Sciatic nerve (tissue), 2 donors: ENCODE results near the gene CLEC16A. TPM values are rescaled to one million over a fixed set of nuclear protein-coding genes. Genes with fewer than 3 reads are reported as not detected.
A peak's percentile ranks its signal among the peaks of the same experiment; 100 is the strongest.

ENCODE experiments used
- ATAC-seq: fragments of 200-7000 bp; cut with Tn5 transposase; one replicate; pipeline ENCODE4 v1.9.1; 2020; ENCODE audit warnings: mild to moderate bottlenecking, moderate library complexity
- DNase-seq: peaks from one replicate; pipeline ENCODE4 v3.0.0-alpha.2; 2020; ENCODE audit warnings: low spot score
- intact Hi-C: fragments of 100-400 bp; cut with DNase I; formaldehyde crosslinking; loops from one replicate; pipeline ENCODE4 v1.14.2; 2022
- total RNA-seq: library from RNA; stranded (reverse); fragmentation: NEBNext Ultra II Directional; extraction: Animal tissue kit (Norgen Biotek cat#: 25700); gene quantifications from one replicate; pipeline ENCODE4 v1.2.1, GENCODE V29; 2021
- donor health status: DM: no; HTN: no; CAD: no.
- donor health status: DM: no; HTN: no; CAD: no.

The CLEC16A gene
- total RNA-seq, 1 donor from 2014 or later, result 39.4 TPM

DNA sequence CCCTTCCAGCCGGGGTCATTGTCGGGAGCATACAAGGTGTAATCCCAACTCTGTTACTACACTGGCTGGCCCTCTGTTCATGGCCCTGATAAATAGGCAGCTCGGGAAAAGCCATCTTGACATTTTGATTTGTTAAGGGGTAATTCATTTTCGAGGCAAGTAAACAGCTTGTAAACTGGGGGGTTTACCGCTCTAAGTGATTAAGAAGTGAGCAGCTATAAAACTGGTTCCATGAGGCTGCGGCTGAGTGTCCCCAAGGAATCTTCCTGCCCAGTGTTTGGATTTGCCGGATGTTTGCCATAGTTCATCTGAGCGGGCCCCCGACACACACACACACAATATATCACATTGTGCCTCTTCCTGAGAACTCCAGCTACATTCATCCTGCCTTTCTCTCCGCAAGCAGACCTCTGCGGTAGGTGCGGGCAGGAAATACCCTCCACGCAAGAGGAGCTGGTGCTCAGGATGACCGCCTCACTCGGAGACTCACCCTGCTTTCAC is 219.4 kb downstream of the CLEC16A start:
- intact Hi-C loops, result no loop called here
- no peak for ATAC-seq

DNA sequence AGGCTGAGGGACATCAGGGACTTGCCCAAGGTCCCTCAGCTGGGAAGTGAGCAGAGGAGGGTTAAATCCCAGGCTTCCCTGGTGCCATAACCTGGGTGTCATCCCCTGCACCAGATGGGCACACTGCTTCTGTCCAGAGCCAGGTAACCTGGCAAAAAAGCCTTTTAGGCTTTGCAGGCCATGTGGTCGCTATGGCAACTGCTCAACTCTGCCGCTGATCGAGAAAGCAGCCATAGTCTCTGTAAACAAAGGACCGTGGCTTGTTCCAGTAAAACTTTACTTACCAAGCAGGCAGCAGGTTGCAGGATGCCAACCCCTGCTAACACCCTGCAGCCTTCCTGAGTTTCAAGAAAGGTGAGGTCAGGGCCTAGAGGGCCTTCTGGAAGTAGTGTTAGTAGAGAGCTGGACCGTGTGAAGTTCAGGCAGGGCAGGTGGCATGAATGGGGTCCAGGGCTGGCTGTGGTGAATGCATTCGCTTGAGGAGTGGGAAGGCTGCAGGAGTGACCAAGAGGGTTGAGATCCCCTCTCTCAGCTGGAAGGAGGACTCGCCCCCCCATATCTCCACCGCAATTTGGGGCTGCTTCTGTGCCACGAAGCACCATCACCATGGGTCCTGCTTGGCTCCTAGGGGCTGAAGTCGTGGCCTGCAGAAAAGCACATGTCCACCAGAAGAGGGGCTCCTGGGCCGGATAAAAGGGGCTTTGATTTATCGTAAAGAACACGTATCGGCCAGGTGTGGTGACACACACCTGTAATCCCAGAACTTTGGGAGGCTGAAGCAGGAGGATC is 220.3 kb downstream of the CLEC16A start:
- intact Hi-C loops, result no loop called here
- DNase-seq (no peak), ATAC-seq (no peak)

More for the DNA sequence above, 219.4 kb downstream of the CLEC16A start:
- no peak for DNase-seq

DNA sequence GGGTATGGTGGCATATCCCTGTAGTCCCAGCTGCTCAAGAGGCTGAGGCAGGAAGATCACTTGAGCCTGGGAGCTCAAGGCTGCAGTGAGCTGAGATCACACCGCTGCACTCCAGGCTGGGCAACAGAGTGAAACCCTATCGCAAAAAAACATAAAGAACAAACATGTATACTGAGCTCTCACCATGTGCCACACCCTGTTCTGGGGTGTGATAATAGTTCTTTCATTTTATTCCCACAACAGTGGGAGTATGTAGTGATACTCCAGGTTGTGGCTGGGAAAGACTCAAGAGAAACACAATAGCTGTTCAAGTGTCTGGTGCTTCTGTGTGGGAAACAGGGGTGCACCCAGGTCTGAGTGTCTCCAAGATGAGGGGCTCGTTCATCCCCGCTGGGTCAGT is 221.0 kb downstream of the CLEC16A start:
- intact Hi-C loops, result no loop called here
- ATAC-seq (no peak), DNase-seq (no peak)

- no peak for ATAC-seq
- intact Hi-C loops, result no loop called here
- DNase-seq, result no peak
These were observed 221.7 kb downstream of the CLEC16A start for GRCh38 chr16:11165894-11166665.

DNA sequence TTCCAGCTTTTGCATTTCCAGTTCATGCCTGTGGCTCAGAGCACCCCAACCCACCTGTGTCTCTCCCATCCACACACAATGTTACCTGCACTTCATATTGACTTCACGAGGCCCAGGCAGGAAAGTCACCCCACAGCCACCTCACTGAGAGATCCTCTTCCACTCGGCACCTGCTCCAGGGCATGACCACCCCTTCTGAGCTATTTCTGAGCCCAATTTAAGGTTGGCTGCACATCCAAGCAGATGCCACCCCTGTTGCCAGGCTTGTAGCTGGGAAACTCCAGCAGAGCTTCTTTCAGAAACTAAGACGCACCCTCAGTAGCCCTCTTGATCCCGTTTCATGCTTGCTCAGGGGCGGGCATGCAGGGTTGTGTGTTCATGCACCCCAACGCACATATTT is 223.2 kb downstream of the CLEC16A start:
- ATAC-seq (no peak), DNase-seq (no peak)
- intact Hi-C loops, result no loop called here

GRCh38 chr16:11168386-11169051 is 224.2 kb downstream of the CLEC16A start:
- intact Hi-C loops, result no loop called here
- DNase-seq (no peak), ATAC-seq (peak; percentile 50)

DNA sequence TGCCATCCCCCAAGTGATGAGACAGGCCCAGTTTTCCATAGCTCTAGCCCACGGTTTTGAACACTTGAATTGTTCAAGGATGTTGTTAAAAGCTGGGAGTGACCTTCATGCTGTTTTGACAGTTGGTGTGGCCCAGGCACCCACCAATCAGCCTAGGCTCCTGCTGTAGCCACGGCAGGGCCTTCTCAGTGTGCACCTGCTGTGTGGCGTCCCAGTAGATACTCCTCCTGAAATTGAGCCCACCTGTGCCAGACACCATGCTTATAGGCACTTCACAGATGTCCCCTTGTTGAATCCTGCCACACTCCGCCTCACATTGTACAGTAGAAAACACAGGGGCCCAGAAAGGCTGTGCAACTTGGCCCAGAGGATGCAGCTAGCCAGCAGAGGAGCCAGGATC is 225.3 kb downstream of the CLEC16A start:
- intact Hi-C loops, result no loop called here
- no peak for DNase-seq

DNA sequence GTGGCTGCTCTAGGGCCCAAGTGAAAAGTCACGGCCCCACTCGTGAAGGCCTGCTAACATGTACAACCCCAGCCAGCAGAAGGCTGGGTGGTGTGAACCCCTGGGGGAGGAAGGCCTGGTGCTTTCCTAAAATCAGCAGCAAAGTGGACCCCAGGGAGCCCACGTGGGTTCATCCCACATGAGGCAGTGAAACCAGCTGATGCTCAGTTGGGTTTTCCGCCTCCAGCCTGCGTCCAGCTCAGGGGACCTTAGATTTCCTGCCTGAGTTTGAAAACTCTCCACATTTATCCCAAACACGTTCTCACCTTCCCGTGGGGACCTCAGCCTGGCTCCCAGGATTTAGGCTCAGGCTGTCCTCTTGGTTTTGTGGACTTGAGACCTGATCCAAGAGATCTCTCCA is 225.8 kb downstream of the CLEC16A start:
- DNase-seq, result no peak
- no peak for ATAC-seq
- intact Hi-C loops, result no loop called here

More for the DNA sequence above, 225.3 kb downstream of the CLEC16A start:
- ATAC-seq, result no peak

- DNase-seq, result no peak
- no peak for ATAC-seq
- intact Hi-C loops, result no loop called here
These were observed 226.5 kb downstream of the CLEC16A start for GRCh38 chr16:11170696-11171447.

GRCh38 chr16:11171448-11171709 is 227.0 kb downstream of the CLEC16A start:
- DNase-seq (no peak), ATAC-seq (no peak)

DNA sequence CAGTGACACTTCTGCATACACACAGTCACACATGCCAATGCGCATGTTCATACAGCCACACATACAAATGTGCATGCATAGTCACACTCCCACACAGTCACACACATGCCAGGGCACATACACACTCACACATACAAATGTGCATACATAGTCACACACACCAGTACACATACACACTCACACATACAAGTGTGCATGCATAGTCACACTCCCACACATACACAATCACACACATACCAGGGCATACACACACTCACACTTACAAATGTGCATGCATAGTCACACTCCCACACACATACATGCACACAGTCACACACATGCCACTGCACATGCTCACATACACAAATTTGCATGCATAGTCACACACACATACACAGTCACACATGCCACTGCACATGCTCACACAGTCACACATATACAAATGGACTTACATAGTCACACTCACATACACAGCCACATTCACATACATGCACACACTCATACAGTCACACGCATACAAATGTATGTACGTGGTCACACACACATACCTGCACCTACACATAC is 227.5 kb downstream of the CLEC16A start:
- ATAC-seq (no peak), DNase-seq (no peak)
- intact Hi-C loops, result no loop called here

More at GRCh38 chr16:11171448-11171709, 227.0 kb downstream of the CLEC16A start:
- intact Hi-C loops, result no loop called here

DNA sequence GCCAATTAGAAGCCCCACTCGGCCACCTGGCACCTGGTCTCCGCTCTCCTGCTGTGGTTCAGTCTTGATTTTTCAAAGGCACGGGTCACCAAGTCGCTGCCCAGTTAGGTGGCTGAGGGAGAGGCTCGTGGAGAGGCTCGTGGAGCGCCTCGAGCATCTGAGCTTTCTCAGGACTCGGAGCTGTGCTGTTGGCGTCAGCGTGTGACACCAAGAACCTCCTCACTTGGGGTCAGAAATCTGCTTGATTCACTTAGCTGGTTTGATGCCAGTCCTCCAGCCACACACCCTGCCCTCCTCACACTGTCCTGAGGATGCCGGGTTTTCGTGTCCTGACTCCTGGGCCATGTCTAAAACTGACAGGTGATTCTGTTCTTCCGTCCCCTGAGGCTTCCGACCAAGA is 229.1 kb downstream of the CLEC16A start:
- ATAC-seq (no peak), DNase-seq (no peak)
- intact Hi-C loops, result no loop called here

GRCh38 chr16:11174141-11174540 is 229.8 kb downstream of the CLEC16A start:
- DNase-seq (no peak), ATAC-seq (no peak)
- intact Hi-C loops, result no loop called here

DNA sequence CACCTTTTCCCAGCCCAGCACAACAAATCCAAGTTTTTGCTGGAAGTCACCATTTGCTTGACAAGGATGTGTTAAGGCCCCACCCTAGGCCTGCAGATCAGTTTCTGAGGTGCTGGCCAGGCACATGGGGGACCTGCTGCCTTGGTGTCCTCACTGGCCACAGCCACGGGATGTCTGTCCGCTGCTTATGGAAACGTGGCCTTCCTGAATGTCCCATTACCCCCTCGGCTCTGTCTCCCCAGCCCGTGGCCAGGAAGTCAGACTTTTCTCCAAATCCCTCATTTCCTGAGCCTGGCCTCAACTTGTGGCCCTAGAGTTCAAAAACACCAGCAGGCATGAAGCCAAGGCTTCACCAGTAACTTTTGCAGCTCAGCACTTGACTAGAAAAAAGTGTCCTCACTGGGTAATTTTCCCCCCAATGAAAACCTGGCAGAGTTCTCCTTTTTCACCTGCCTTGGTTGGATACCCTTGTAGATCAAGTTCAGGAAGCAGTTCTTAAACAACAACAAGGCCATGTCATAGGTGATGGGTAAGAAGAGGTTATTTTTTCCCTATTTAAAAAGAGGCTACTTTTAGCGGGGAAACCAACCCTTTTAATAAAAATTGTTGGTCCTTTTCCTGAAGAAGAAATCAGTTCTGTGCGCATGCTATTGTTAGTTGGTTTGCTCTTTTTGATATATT is 230.9 kb downstream of the CLEC16A start:
- DNase-seq (no peak), ATAC-seq (no peak)
- intact Hi-C loops, result no loop called here

- DNase-seq, result no peak
- ATAC-seq, result no peak
- intact Hi-C loops, result no loop called here
These were observed 231.5 kb downstream of the CLEC16A start for GRCh38 chr16:11175787-11176341.

- intact Hi-C loops, result no loop called here
- no peak for ATAC-seq
- DNase-seq, result no peak
These were observed 233.3 kb downstream of the CLEC16A start for GRCh38 chr16:11177578-11178160.

DNA sequence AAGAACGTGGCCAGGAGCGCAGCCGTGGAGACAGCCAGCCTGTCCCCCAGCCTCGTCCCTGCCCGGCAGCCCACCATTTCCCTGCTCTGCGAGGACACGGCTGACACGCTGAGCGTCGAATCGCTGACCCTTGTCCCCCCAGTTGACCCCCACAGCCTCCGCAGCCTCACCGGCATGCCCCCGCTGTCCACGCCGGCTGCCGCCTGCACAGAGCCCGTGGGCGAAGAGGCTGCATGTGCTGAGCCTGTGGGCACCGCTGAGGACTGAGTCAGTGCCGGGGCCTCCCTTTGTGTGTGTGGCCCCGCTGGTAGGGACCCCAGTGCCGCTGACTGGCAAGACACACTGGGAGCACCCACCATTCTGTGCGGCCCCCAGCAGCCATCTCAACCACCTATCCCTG is 234.1 kb downstream of the CLEC16A start:
- no peak for DNase-seq
- no peak for ATAC-seq
- intact Hi-C loops, result no loop called here

DNA sequence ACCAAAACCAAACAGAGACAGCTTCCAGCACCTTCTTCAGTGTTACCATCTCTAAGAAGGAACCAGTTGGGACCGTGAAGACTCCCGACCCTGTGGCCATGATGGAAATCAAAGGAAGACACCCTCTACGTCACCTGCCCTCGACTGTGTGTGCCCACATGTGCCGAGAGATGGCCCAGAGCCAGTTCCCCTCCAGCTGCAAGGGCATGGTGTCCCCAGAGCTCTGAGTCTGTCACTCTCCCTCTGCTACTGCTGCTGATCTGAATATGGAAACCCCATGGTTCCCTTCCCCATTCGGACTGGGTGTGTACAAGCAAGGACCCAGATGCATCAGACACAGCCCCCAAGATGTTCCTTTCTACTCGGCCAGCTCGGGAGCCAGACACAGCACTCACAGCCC is 235.2 kb downstream of the CLEC16A start:
- ATAC-seq (no peak), DNase-seq (no peak)
- intact Hi-C loops, result no loop called here
